WTC11 (cell line): ENCODE data around the gene EXOSC7.
"Not testable (repeated sequence)": the region's sequence is repeated elsewhere in the genome, so short reads cannot be mapped to it uniquely, and the experiment has no call there.

Source experiments
- CTCF ChIP-seq: fragments of 200-600 bp; IDR thresholded peaks from 2 replicates; pipeline ENCODE4 v1.8.0; 2022; ENCODE audit warnings: antibody characterized with exemption
- ESRRA ChIP-seq: sonication (generic); formaldehyde crosslinking; IDR thresholded peaks from 2 replicates; pipeline ENCODE4 v1.8.1; 2022; ENCODE audit warnings: mild to moderate bottlenecking, missing genetic modification reagents, borderline replicate concordance
- NR1H2 ChIP-seq: sonication (generic); formaldehyde crosslinking; IDR thresholded peaks from 2 replicates; pipeline ENCODE4 v1.9.0; 2021; ENCODE audit warnings: mild to moderate bottlenecking, moderate library complexity, missing genetic modification reagents
- SP1 ChIP-seq: sonication (generic); formaldehyde crosslinking; conservative IDR thresholded peaks from 2 replicates; pipeline ENCODE4 v1.8.1; 2022; ENCODE audit warnings: missing genetic modification reagents
- TEAD4 ChIP-seq: sonication (generic); formaldehyde crosslinking; IDR thresholded peaks from 2 replicates; pipeline ENCODE4 v1.8.0; 2022; ENCODE audit warnings: mild to moderate bottlenecking, missing genetic modification reagents

DNA sequence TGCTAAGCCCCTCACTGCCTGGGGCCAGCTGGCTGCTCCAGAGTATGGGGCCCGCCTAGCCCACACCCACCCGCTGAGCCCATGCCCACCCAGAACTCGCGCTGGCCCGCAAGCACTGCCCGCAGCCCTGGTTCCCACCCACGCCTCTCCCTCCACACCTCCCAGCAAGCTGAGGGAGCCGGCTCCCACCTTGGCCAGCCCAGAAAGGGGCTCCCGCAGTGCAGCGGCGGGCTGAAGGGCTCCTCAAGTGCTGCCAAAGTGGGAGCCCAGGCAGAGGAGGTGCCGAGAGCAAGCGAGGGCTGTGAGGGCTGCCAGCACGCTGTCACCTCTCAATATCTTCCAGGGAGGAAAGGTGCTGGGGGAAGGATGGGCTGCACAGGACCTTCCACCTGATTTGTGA, 10.3 kb downstream of the EXOSC7 start:
- not testable (repeated sequence) for TF ChIP-seq CTCF; SP1; NR1H2 (CRISPR knock-in tag); TEAD4 (CRISPR knock-in tag); ESRRA (CRISPR knock-in tag)
